Measurements from ENCODE around the gene RBMX2.

GRCh38 chrX:130416785-130417184 is 15.0 kb downstream of the RBMX2 start:
- no peak for TF ChIP-seq POLR2AphosphoS5 (IDR thresholded peaks at IDR 0.05; ENCODE audit: low read depth, low read length)
- no peak for TF ChIP-seq PAX5 (IDR thresholded peaks at IDR 0.05; ENCODE audit: insufficient read depth, low read length, severe bottlenecking)
- no peak for TF ChIP-seq POLR2A (IDR thresholded peaks at IDR 0.05; ENCODE audit: low read depth, low read length)
- TF ChIP-seq TAF1 (IDR thresholded peaks at IDR 0.05; ENCODE audit: low read depth, low read length), result no peak

Data from GM12891 (cell line).